ENCODE measurements around the gene LAMTOR2. TPM values are rescaled to one million over a fixed set of nuclear protein-coding genes. Genes with fewer than 3 reads are reported as not detected.
A peak's percentile ranks its signal among the peaks of the same experiment; 100 is the strongest.

The LAMTOR2 gene
- total and polyA plus RNA-seq, 9 donors: 20.1 to 66.1 (median 24.9) TPM

GRCh38 chr1:156076609-156077429 is 22.2 kb downstream of the LAMTOR2 start:
- Histone ChIP-seq H3K4me1 (ENCODE audit: insufficient read depth) (peaks cover 2% of the 10 kb centered on the region), H3K27me3 (no peaks in the 10 kb centered on the region), H3K27ac (no peak overlapping the region), H3K36me3 (no peaks in the 10 kb centered on the region), H3K9me3 (no peaks in the 10 kb centered on the region), H3K4me3 (peak overlapping the region; percentile 47)
- TF ChIP-seq CTCF (IDR thresholded peaks at IDR 0.05): no peak
- TF ChIP-seq EP300 (IDR thresholded peaks at IDR 0.05): no peak
- TF ChIP-seq POLR2A (IDR thresholded peaks at IDR 0.05): no peak
- intact Hi-C loops (cut with DNase I): no loop called here
- DNase-seq: peak in 4 of 5 donors; percentile 39 to 67 (median 53)
- WGBS, 3 donors: 46 to 59% (median 49%) methylated on average over 48 to 73 of the region's 73 CpGs

GRCh38 chr1:156077430-156077760 is 22.8 kb downstream of the LAMTOR2 start:
- Histone ChIP-seq H3K27me3 (no peaks in the 10 kb centered on the region), H3K4me1 (ENCODE audit: insufficient read depth) (peaks cover 2% of the 10 kb centered on the region), H3K27ac (no peak overlapping the region), H3K9me3 (no peaks in the 10 kb centered on the region), H3K36me3 (no peaks in the 10 kb centered on the region), H3K4me3 (no peak overlapping the region)
- intact Hi-C loops (cut with DNase I): no loop called here
- TF ChIP-seq EP300 (IDR thresholded peaks at IDR 0.05) (no peak), CTCF (IDR thresholded peaks at IDR 0.05) (no peak), POLR2A (IDR thresholded peaks at IDR 0.05) (no peak)
- DNase-seq: no peak
- 83 to 93% (median 87%) methylated on average over 18 to 19 of the region's 19 CpGs for WGBS, 3 donors

- DNase-seq: no peak
- H3K4me1 ChIP-seq (ENCODE audit: insufficient read depth): peaks cover 2% of the 10 kb centered on the region
- H3K4me3 ChIP-seq: no peak overlapping the region
- intact Hi-C loops (cut with DNase I): no loop called here
- WGBS, 3 donors: 83 to 91% (median 89%) methylated on average over 5 of the region's 5 CpGs
- H3K9me3 ChIP-seq: no peaks in the 10 kb centered on the region
- H3K27me3 ChIP-seq: no peaks in the 10 kb centered on the region
- H3K27ac ChIP-seq: no peak overlapping the region
- TF ChIP-seq EP300 (IDR thresholded peaks at IDR 0.05) (no peak), POLR2A (IDR thresholded peaks at IDR 0.05) (no peak), CTCF (IDR thresholded peaks at IDR 0.05) (no peak)
- H3K36me3 ChIP-seq: no peaks in the 10 kb centered on the region
These were observed 24.1 kb downstream of the LAMTOR2 start for GRCh38 chr1:156078728-156079127.

- H3K4me3 ChIP-seq: no peak overlapping the region
- H3K27me3 ChIP-seq: no peaks in the 10 kb centered on the region
- H3K4me1 ChIP-seq (ENCODE audit: insufficient read depth): peaks cover 2% of the 10 kb centered on the region
- WGBS, 3 donors: 66 to 68% (median 67%) methylated on average over 5 of the region's 5 CpGs
- no peak for DNase-seq
- peak overlapping the region in 1 of 2 donors; percentile 66 for H3K27ac ChIP-seq
- no peaks in the 10 kb centered on the region for H3K36me3 ChIP-seq
- no peaks in the 10 kb centered on the region for H3K9me3 ChIP-seq
- intact Hi-C loops (cut with DNase I): loop anchor here in 1 of 4 donors (2.0 kb wide), 1 partner anchor 25 kb away; the partner anchor contains the start of gene LAMTOR2
- TF ChIP-seq CTCF (IDR thresholded peaks at IDR 0.05): no peak
- no peak for TF ChIP-seq POLR2A (IDR thresholded peaks at IDR 0.05)
- no peak for TF ChIP-seq EP300 (IDR thresholded peaks at IDR 0.05)
These were observed 25.2 kb downstream of the LAMTOR2 start for GRCh38 chr1:156079762-156080161.
